ENCODE measurements around the gene NHLH1.

DNA sequence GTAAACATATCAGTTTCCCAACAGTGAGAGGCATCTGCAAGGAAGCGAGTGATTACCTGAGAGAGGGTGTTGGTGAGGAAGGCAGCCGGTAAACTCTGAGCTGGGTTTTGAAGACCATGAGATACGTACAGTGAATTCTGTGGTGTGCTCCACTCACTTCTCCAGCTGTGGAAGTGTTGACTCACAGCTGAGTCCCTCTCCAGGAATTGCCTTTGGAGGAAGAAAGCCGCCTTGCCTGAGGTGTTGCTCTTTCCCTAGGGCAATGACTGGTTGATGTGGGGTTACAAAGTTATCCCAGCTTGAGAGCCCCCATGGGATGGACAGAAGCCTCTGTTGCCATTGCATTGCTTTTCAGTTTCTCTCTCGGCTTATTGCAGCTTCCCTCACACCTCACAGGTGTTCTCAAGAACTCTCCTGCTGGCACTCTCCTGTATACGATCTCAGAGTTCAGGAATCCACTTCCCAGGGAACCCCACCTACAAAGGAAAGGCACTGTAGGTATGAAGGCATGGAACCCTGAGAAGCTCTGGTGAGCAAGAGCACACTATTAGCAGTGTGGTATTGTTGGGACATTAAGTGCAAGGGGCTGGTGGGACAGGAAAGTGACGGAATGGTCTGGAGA lies 10.8 kb downstream of the NHLH1 start:
- TF ChIP-seq, protein P1, sequence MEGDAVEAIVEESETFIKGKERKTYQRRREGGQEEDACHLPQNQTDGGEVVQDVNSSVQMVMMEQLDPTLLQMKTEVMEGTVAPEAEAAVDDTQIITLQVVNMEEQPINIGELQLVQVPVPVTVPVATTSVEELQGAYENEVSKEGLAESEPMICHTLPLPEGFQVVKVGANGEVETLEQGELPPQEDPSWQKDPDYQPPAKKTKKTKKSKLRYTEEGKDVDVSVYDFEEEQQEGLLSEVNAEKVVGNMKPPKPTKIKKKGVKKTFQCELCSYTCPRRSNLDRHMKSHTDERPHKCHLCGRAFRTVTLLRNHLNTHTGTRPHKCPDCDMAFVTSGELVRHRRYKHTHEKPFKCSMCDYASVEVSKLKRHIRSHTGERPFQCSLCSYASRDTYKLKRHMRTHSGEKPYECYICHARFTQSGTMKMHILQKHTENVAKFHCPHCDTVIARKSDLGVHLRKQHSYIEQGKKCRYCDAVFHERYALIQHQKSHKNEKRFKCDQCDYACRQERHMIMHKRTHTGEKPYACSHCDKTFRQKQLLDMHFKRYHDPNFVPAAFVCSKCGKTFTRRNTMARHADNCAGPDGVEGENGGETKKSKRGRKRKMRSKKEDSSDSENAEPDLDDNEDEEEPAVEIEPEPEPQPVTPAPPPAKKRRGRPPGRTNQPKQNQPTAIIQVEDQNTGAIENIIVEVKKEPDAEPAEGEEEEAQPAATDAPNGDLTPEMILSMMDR (IDR thresholded peaks at IDR 0.05; ENCODE audit: low read length) = no peak
- TF ChIP-seq EZH2 (IDR thresholded peaks at IDR 0.05; ENCODE audit: borderline replicate concordance, low read length) = no peak

All from OCI-LY1 (cell line).